Large intestine (tissue), 3 donors: ENCODE results near the gene YIPF4. TPM values are rescaled to one million over a fixed set of nuclear protein-coding genes. Genes with fewer than 3 reads are reported as not detected.
"Not testable (repeated sequence)": the region's sequence is repeated elsewhere in the genome, so short reads cannot be mapped to it uniquely, and the experiment has no call there.

Experiments
- DNase-seq, 2 donors: peaks; one replicate each; pipeline versions ENCODE4 v3.0.0 to v3.0.0-alpha.2; 2013
- H3K27ac ChIP-seq: one replicate; pipeline ENCODE4 v1.5.1; 2013; ENCODE audit warnings: low read length
- H3K27me3 ChIP-seq: 2 replicates; pipeline ENCODE4 v1.6.1; 2013; ENCODE audit warnings: low read length; ENCODE audit not compliant: control insufficient read depth, insufficient read depth
- H3K36me3 ChIP-seq: 2 replicates; pipeline ENCODE4 v1.6.1; 2013; ENCODE audit warnings: low read length; ENCODE audit not compliant: control insufficient read depth, insufficient read depth
- H3K4me1 ChIP-seq: one replicate; pipeline ENCODE4 v1.6.1; 2013; ENCODE audit warnings: low read length; ENCODE audit not compliant: control insufficient read depth, insufficient read depth
- H3K4me3 ChIP-seq: one replicate; pipeline ENCODE4 v1.5.1; 2013; ENCODE audit warnings: low read length
- H3K9me3 ChIP-seq: one replicate; pipeline ENCODE4 v1.6.1; 2013; ENCODE audit warnings: mild to moderate bottlenecking, low read depth, low read length, moderate library complexity; ENCODE audit not compliant: control insufficient read depth
- WGBS: methylation state at CpG from one replicate; pipeline ENCODE4 v1.1.5; 2013; ENCODE audit warnings: low lambda C conversion rate; ENCODE audit not compliant: insufficient coverage; 5-methylcytosine and 5-hydroxymethylcytosine counted together
- polyA plus RNA-seq: library from polyadenylated mRNA; unstranded; fragments of 120-200 nt; gene quantifications from one replicate; pipeline ENCODE4 v1.2.1, GENCODE V29; 2013

Gene YIPF4
- polyA plus RNA-seq, 1 donor = 36.8 TPM

DNA sequence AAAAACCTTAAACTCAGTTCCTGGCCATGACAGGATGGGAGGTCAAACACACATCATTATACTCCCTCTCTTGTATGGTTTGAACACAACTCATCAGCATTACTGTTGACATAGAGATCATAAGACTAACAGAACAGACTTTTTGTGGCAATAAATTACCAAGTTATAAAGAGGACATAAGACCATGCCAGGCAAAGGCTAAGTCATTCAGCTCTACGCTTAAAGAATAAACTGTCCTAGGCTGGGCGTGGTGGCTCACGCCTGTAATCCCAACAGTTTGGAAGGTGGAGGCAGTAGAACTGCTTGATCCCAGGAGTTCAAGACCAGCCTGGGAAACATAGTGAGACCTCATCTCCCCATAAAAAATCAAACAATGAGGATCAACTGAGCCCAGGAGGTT, 29.4 kb upstream of the YIPF4 start:
- no peaks in the 10 kb centered on the region for H3K9me3 ChIP-seq
- no peak overlapping the region for H3K4me3 ChIP-seq
- H3K36me3 ChIP-seq = no peaks in the 10 kb centered on the region
- H3K27ac ChIP-seq = no peak overlapping the region
- H3K4me1 ChIP-seq = no peaks in the 10 kb centered on the region
- no CpG with 5 or more reads among the region's 3 CpGs for WGBS
- peak in 1 of 2 donors; percentile 18 for DNase-seq
- H3K27me3 ChIP-seq = no peaks in the 10 kb centered on the region

DNA sequence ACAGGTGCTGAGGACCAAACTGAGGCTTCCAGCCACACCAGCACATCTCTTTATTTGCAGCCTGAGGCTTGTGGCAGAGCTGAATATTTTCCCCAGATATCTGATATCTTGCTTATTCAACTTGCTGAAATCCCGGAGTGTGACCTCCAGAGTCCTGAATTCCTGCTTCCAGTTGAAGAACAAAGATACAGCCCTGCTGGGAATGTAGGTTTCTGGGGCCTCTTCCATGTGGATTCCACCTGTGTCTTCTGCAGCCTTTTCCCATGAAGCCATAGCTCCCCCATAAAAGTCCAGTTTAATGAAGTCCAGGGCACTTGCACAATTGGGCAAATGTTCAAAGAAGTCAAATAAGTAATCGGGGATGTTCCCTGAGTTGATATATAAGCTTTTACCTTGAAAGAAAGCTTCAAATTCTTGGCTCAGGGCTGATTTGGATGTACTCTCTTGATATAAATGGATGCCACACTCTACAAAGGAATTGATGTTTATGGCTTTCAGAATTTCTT, 27.9 kb upstream of the YIPF4 start:
- DNase-seq = no peak
- Histone ChIP-seq H3K4me1 (no peaks in the 10 kb centered on the region), H3K36me3 (no peaks in the 10 kb centered on the region), H3K27ac (peak overlapping the region; percentile 21), H3K9me3 (no peaks in the 10 kb centered on the region), H3K27me3 (no peaks in the 10 kb centered on the region), H3K4me3 (no peak overlapping the region)
- no CpG with 5 or more reads among the region's 2 CpGs for WGBS

- peak; percentile 24 to 25 for DNase-seq
- no peak overlapping the region for H3K4me3 ChIP-seq
- H3K27me3 ChIP-seq = no peaks in the 10 kb centered on the region
- H3K36me3 ChIP-seq = no peaks in the 10 kb centered on the region
- H3K27ac ChIP-seq = peak overlapping the region; percentile 21
- no peaks in the 10 kb centered on the region for H3K4me1 ChIP-seq
- no CpG with 5 or more reads among the region's 10 CpGs for WGBS
- no peaks in the 10 kb centered on the region for H3K9me3 ChIP-seq
Measured at GRCh38 chr2:32250290-32250689, 27.4 kb upstream of the YIPF4 start.

DNA sequence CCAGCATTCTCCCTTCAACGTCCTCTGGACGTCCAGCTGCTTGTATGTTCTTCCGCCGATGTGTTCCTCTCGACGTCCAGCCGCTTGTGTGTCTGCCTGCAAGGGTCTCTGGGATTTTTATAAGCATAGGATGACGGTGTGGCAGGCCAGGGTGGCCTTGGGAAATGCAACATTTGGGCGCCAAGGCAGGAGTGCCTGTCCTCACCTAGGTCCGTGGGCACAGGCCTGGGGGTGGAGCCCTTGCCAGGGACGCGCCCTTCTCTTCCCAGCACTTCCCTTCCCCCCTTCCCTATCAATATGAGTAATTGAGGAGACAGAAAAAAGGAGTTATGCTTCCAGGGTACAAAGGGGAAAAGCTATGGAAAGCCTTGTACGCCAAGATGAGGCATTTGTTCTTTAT, 19.5 kb upstream of the YIPF4 start:
- Histone ChIP-seq H3K9me3 (no peaks in the 10 kb centered on the region), H3K4me1 (no peaks in the 10 kb centered on the region), H3K27ac (no peak overlapping the region), H3K4me3 (no peak overlapping the region), H3K27me3 (no peaks in the 10 kb centered on the region), H3K36me3 (no peaks in the 10 kb centered on the region)
- DNase-seq = no peak
- no CpG with 5 or more reads among the region's 13 CpGs for WGBS

- H3K9me3 ChIP-seq = no peaks in the 10 kb centered on the region
- no peak overlapping the region for H3K4me3 ChIP-seq
- DNase-seq = no peak
- no peaks in the 10 kb centered on the region for H3K27me3 ChIP-seq
- no peak overlapping the region for H3K27ac ChIP-seq
- WGBS = no CpG with 5 or more reads among the region's 2 CpGs
- no peaks in the 10 kb centered on the region for H3K4me1 ChIP-seq
- no peaks in the 10 kb centered on the region for H3K36me3 ChIP-seq
Measured at GRCh38 chr2:32260376-32260775, 17.3 kb upstream of the YIPF4 start.

- H3K36me3 ChIP-seq = no peaks in the 10 kb centered on the region
- no peaks in the 10 kb centered on the region for H3K27me3 ChIP-seq
- no peak overlapping the region for H3K4me3 ChIP-seq
- WGBS = no CpG with 5 or more reads among the region's 3 CpGs
- no peak for DNase-seq
- H3K27ac ChIP-seq = no peak overlapping the region
- no peaks in the 10 kb centered on the region for H3K4me1 ChIP-seq
- H3K9me3 ChIP-seq = no peaks in the 10 kb centered on the region
Measured at GRCh38 chr2:32262105-32262504, 15.6 kb upstream of the YIPF4 start.

DNA sequence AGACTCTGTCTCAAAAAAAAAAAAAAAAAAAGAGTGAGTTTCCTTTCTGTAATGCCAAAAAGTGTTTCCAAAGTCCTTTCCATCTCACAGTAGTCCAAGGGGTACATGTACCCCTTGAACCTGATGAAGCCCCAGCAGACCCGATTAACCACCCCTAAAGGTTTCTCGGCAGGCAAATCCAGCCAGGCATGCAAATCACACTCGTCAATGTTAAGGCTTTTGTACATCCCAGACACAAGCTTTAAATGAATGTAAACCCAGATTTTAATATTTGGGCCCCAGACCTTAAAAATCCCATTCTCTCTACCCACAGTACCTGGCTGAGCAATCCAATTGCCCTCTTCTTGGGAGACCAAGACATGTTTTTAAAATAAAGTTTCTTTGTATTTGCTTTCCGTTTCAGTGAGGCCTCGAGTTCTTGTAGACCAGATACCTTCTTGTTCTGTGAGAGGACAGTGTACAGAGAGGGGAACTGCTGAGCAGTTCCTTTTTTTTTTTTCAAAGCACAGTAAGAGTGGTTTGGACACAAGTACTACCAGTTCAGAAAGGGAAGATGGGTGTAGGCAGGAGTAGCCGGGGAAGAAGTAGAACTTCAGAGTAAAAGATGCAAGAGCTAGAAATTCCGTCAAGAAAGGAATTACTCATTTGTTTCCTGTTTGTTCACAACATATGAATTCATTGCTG, 13.1 kb upstream of the YIPF4 start, which contains the start of gene NLRC4:
Gene NLRC4 (minus strand): TSS at position 465 of the 684 bp plus-strand sequence. CDS start 8,111 bp downstream, outside the sequence.
- no peak for DNase-seq
- H3K36me3 ChIP-seq = no peaks in the 10 kb centered on the region
- no peak within 1 kb of the TSS for H3K27ac ChIP-seq
- no peaks in the 10 kb centered on the region for H3K4me1 ChIP-seq
- no peaks in the 10 kb centered on the region for H3K27me3 ChIP-seq
- H3K9me3 ChIP-seq = no peaks in the 10 kb centered on the region
- H3K4me3 ChIP-seq = no peak within 1 kb of the TSS
- 63% methylated on average over 2 of the region's 7 CpGs for WGBS

DNA sequence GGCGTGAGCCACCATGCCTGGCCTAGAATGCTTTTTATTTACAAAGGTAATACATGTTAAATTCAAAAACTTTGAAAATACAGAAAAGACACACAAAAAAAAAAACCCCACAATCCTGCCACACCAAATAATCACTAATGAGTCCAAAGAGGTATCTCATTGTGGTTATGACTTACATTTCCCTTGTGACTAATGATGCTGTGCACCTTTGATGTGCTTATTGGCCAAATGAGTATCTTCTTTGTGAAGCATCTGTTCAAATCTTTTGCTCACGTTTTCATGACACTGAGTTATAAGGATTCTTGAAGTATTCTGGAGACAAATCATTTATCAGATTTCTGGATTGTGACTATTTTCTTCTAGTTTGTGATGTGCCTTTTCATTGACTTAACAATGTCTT, 6.6 kb upstream of the YIPF4 start:
- Histone ChIP-seq H3K4me3 (no peak overlapping the region), H3K36me3 (no peaks in the 10 kb centered on the region), H3K27me3 (no peaks in the 10 kb centered on the region), H3K4me1 (no peaks in the 10 kb centered on the region), H3K9me3 (no peaks in the 10 kb centered on the region), H3K27ac (no peak overlapping the region)
- DNase-seq = no peak
- no CpG with 5 or more reads among the region's 2 CpGs for WGBS

- no peaks in the 10 kb centered on the region for H3K9me3 ChIP-seq
- WGBS = no CpG with 5 or more reads among the region's 3 CpGs
- H3K27ac ChIP-seq = no peak overlapping the region
- no peaks in the 10 kb centered on the region for H3K4me1 ChIP-seq
- no peaks in the 10 kb centered on the region for H3K36me3 ChIP-seq
- no peaks in the 10 kb centered on the region for H3K27me3 ChIP-seq
- no peak for DNase-seq
- no peak overlapping the region for H3K4me3 ChIP-seq
Measured at GRCh38 chr2:32272279-32272678, 5.4 kb upstream of the YIPF4 start.

GRCh38 chr2:32274289-32274688, 3.4 kb upstream of the YIPF4 start:
- Histone ChIP-seq H3K36me3 (no peaks in the 10 kb centered on the region), H3K4me1 (no peaks in the 10 kb centered on the region), H3K9me3 (no peaks in the 10 kb centered on the region), H3K27ac (no peak overlapping the region), H3K27me3 (no peaks in the 10 kb centered on the region), H3K4me3 (no peak overlapping the region)
- no peak for DNase-seq
- WGBS = 80% methylated on average over 2 of the region's 2 CpGs

DNA sequence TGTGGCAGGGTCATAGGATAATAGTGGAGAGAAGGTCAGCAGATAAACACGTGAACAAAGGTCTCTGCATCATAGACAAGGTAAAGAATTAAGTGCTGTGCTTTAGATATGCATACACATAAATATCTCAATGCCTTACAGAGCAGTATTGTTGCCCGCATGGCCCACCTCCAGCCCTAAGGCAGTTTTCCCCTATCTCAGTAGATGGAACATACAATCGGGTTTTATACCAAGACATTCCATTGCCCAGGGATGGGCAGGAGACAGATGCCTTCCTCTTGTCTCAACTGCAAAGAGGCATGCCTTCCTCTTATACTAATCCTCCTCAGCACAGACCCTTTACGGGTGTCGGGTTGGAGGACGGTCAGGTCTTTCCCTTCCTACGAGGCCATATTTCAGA, 1.9 kb upstream of the YIPF4 start:
- H3K4me1 ChIP-seq, H3K4me3 ChIP-seq, H3K9me3 ChIP-seq, H3K27ac ChIP-seq, DNase-seq, H3K36me3 ChIP-seq, H3K27me3 ChIP-seq: not testable (repeated sequence)
- WGBS = no CpG with 5 or more reads among the region's 7 CpGs
